GM10266 (cell line): ENCODE data around the gene ABCG1.

Experiments
- DNase-seq: peaks from one replicate; pipeline ENCODE4 v3.0.0; 2012; ENCODE audit errors: extremely low spot score
- CTCF ChIP-seq: IDR thresholded peaks from 2 replicates; pipeline ENCODE4 v1.5.1; 2012; ENCODE audit warnings: mild to moderate bottlenecking, low read depth; ENCODE audit not compliant: control insufficient read depth, insufficient read depth; ENCODE audit errors: missing control alignments

Gene ABCG1

GRCh38 chr21:42258885-42259407 lies 40.0 kb downstream of the ABCG1 start:
- DNase-seq = no peak
- TF ChIP-seq CTCF = no peak

- TF ChIP-seq CTCF = no peak
- DNase-seq = no peak
Measured at GRCh38 chr21:42260121-42260520, 41.2 kb downstream of the ABCG1 start.

- no peak for TF ChIP-seq CTCF
- no peak for DNase-seq
Measured at GRCh38 chr21:42261829-42262200, 42.9 kb downstream of the ABCG1 start.

GRCh38 chr21:42262831-42263231 lies 43.9 kb downstream of the ABCG1 start:
- no peak for TF ChIP-seq CTCF
- DNase-seq = no peak

- no peak for TF ChIP-seq CTCF
- DNase-seq = no peak
Measured at GRCh38 chr21:42263591-42264131, 44.7 kb downstream of the ABCG1 start.

- no peak for DNase-seq
- no peak for TF ChIP-seq CTCF
Measured at GRCh38 chr21:42264245-42265195, 45.6 kb downstream of the ABCG1 start.
